Measurements from ENCODE around the gene C1orf159. TPM values are rescaled to one million over a fixed set of nuclear protein-coding genes. Genes with fewer than 3 reads are reported as not detected.

Gene C1orf159
- total and polyA plus RNA-seq, 10 of the 15 experiments (the other 5 are each of a cell fraction or from before 2014, with no cell fraction given) = 0.11 to 23.4 (median 8.0) TPM

GRCh38 chr1:1157914-1158710 is 42.2 kb upstream of the C1orf159 start (continued):
- TF ChIP-seq SKIL (IDR thresholded peaks at IDR 0.05; ENCODE audit: low read depth, poor library complexity, severe bottlenecking) (no peak), CHD2 (IDR thresholded peaks at IDR 0.05; ENCODE audit: borderline replicate concordance, low read depth, low read length) (0 out of 2 replicates have a peak, but pooled peaks have one; percentile 8), ZNF207 (IDR thresholded peaks at IDR 0.05; ENCODE audit: borderline replicate concordance) (0 out of 2 replicates have a peak, but pooled peaks have one; percentile 28), POLR2AphosphoS2 (IDR thresholded peaks at IDR 0.05; ENCODE audit: low read depth, low read length) (peak; percentile 67; the same call in 1 of the 2 replicates), FOXK2 (IDR thresholded peaks at IDR 0.05) (no peak), IRF5 (IDR thresholded peaks at IDR 0.05; ENCODE audit: borderline replicate concordance) (no peak), MEF2A (IDR thresholded peaks at IDR 0.05; ENCODE audit: insufficient read depth, low read depth, low read length) (no peak), BCLAF1 (IDR thresholded peaks at IDR 0.05) (no peak), MTA3 (IDR thresholded peaks at IDR 0.05; ENCODE audit: borderline replicate concordance, low read length) (no peak), EZH2 (IDR thresholded peaks at IDR 0.05; ENCODE audit: borderline replicate concordance, control insufficient read depth, low read depth, low read length) (no peak), ZBTB33 (IDR thresholded peaks at IDR 0.05) (peak; percentile 84; the same call in 1 of the 2 replicates), EED (IDR thresholded peaks at IDR 0.05; ENCODE audit: low read depth) (peak; percentile 41; the same call in 1 of the 2 replicates), NR2C1 (IDR thresholded peaks at IDR 0.05) (peak; percentile 19), POLR2A (IDR thresholded peaks at IDR 0.05; ENCODE audit: low read depth, low read length) (peak; percentile 70), MTA2 (IDR thresholded peaks at IDR 0.05; ENCODE audit: low read depth) (no peak), SRF (IDR thresholded peaks at IDR 0.05; ENCODE audit: low read depth in 2 of 2, low read length in 2 of 2) (no peak), SMAD1 (IDR thresholded peaks at IDR 0.05; ENCODE audit: low read depth, partially characterized antibody) (no peak), RB1 (IDR thresholded peaks at IDR 0.05; ENCODE audit: borderline replicate concordance) (no peak), RELB (IDR thresholded peaks at IDR 0.05; ENCODE audit: low read depth) (peak; percentile 2), SREBF2 (IDR thresholded peaks at IDR 0.05; ENCODE audit: low read length) (no peak)

All from GM12878 (cell line).